NK-92 treated with Interleukin-12 subunit alpha and Interleukin-12 subunit beta, amount 100 ng/mL, for 24 hours (cell line): Measurements from ENCODE around the gene HHIPL1.
"Not testable (repeated sequence)": the region's sequence is repeated elsewhere in the genome, so short reads cannot be mapped to it uniquely, and the experiment has no call there.

Experiments used
- DNase-seq: peaks from one replicate; lab custom pipeline; 2025; lab: John Stamatoyannopoulos, UW

Gene HHIPL1

GRCh38 chr14:99660006-99660566, 15.2 kb downstream of the HHIPL1 start:
- DNase-seq, result no peak

GRCh38 chr14:99660794-99661193, 15.9 kb downstream of the HHIPL1 start:
- DNase-seq, result no peak

GRCh38 chr14:99661206-99661605, 16.3 kb downstream of the HHIPL1 start:
- DNase-seq, result not testable (repeated sequence)

GRCh38 chr14:99662846-99663245, 17.9 kb downstream of the HHIPL1 start:
- no peak for DNase-seq

GRCh38 chr14:99663386-99664057, 18.6 kb downstream of the HHIPL1 start:
- DNase-seq, result no peak

- no peak for DNase-seq
Measured at GRCh38 chr14:99664058-99664936, 19.4 kb downstream of the HHIPL1 start.

- no peak for DNase-seq
Measured at GRCh38 chr14:99664937-99665273, 20.0 kb downstream of the HHIPL1 start.

GRCh38 chr14:99666533-99666932, 21.6 kb downstream of the HHIPL1 start:
- no peak for DNase-seq

- DNase-seq, result no peak
Measured at GRCh38 chr14:99667045-99667444, 22.1 kb downstream of the HHIPL1 start.

GRCh38 chr14:99667821-99668220, 22.9 kb downstream of the HHIPL1 start:
- DNase-seq, result no peak

- no peak for DNase-seq
Measured at GRCh38 chr14:99668307-99669295, 23.7 kb downstream of the HHIPL1 start.

- no peak for DNase-seq
Measured at GRCh38 chr14:99670361-99671234, 25.7 kb downstream of the HHIPL1 start.

GRCh38 chr14:99671235-99672224, 26.6 kb downstream of the HHIPL1 start:
- DNase-seq, result no peak

- DNase-seq, result no peak
Measured at GRCh38 chr14:99672506-99673304, 27.8 kb downstream of the HHIPL1 start.

GRCh38 chr14:99673305-99674063, 28.6 kb downstream of the HHIPL1 start:
- DNase-seq, result no peak

GRCh38 chr14:99674064-99674650, 29.2 kb downstream of the HHIPL1 start:
- no peak for DNase-seq

GRCh38 chr14:99674776-99675381, 29.9 kb downstream of the HHIPL1 start:
- DNase-seq, result no peak
